Measurements from ENCODE around the gene RSAD1. TPM values are rescaled to one million over a fixed set of nuclear protein-coding genes. Genes with fewer than 3 reads are reported as not detected.

The RSAD1 gene
- total RNA-seq, 1 experiment from 2014 or later, result 33.9 TPM

- DNase-seq (ENCODE audit: extremely low read depth, low read depth), result no peak
Measured at GRCh38 chr17:50517011-50517410, 38.4 kb downstream of the RSAD1 start.

DNA sequence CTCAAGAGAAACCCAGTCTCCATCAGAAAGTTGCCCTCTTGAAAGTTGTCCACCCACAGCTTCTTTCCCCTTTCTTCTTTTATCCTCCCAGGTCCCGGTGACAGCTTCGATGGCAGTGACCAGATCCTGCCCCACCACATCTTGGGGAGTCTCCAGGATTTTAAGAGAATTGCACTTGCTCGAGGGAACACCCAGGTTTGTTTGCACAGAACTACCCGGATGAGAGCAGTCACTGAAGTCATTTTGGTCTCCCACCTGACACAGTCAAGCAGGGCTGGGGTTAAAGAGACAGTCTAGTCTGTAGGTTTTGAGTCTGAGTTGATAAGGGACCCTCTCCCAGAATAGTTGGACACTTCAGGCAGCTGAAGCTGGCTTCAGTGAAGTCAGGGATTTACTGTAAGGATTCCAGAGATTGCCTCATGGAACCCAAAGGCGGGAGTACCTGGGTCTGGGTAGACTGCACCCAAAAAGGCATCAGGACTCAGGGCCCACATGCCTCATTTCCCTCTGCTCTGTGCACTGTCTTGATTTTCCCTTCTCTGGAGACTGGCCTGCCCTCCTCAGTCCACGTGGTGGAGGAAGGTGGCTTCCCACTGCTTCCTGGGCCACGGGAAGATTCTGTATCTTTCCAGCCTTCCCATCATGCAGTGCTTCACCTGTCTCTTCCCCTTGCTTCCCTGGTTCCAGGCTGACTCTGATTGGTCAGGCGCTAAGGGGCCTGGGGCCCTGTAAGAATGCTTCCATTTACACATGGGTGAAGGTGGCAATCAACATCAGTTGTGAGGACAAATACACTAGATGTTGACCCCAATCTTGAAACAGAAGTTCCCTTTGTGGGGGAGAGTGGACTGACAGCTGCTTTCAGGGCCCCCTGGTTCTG, 39.1 kb downstream of the RSAD1 start:
- no peak for DNase-seq (ENCODE audit: extremely low read depth, low read depth)

DNA sequence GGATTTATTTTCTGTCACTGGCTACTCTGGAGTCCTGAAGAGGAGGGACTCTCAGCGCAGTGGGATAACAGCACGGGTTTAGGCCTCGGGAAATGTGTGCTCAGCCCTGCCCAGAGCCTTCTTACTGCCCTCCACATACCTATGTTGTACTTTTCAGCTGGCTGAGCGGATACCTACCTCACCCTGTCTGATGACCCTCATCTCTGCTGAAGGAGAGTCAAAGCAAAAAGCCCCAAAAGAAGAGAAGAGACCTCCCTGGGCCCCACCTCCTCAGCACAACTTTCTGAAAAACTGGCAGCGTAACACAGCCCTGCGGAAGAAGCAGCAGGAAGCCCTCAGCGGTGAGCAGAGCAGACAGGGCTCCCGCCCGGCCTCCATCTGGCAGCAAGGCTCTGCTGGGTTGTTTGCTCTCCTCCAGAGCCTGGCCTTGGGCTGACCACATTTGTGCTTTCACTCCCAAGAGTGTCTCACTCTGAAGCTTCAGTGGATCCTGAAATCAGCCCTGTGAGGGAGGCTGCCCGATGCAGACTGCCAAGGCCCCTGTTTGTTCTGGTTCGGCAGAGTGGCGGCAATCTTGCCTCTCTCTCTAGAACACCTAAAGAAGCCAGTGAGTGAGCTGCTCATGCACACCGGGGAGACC, 39.8 kb downstream of the RSAD1 start:
- DNase-seq (ENCODE audit: extremely low read depth, low read depth), result no peak

DNA sequence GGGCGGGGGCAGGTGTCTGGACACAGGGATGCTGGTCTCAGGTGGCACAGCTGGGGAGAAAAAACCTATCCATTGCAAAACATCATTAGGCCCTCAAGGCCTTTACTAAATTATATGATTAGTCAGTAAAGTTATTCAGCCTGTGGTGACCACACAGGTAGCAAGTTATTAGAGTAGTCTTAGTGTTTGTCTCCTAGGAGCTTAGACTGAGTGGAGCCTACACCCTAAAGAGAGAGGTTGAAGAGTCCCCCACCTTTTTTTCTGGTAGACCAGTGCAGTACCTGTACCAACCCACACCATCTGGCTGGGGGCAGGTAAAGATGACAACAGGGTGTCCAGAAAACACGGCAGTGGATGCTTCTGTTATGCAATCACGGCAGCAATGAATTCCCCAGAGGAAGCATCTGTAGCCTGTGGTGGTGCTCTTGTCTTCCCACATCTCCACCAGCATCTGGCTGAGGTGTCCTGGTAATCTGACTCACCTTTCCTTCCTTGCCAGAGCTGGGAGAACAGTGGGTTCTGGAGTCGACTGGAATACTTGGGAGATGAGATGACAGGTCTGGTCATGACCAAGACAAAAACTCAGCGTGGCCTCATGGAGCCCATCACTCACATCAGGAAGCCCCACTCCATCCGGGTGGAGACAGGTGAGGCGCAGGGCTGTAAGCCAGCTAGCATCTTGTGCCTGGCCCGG, 40.6 kb downstream of the RSAD1 start:
- no peak for DNase-seq (ENCODE audit: extremely low read depth, low read depth)

GRCh38 chr17:50520483-50520882, 41.8 kb downstream of the RSAD1 start:
- DNase-seq (ENCODE audit: extremely low read depth, low read depth), result no peak

GRCh38 chr17:50521514-50521913, 42.9 kb downstream of the RSAD1 start:
- DNase-seq (ENCODE audit: extremely low read depth, low read depth), result no peak

DNA sequence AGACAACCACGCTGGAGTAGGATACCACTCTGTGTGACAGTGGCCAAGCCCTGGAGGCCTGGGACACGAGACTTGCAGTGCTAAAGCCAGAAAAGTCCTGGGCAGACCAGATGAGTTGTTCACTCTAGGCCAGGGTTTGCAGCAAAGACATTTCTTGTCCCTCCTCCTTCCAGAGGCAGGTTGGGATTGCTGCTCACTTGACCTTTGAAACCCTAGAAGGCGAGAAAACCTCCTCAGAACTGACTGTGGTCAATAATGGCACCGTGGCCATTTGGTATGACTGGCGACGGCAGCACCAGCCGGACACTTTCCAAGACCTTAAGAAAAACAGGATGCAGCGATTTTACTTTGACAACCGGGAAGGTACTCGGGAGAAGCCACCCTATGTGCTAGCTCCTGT, 44.1 kb downstream of the RSAD1 start:
- DNase-seq (ENCODE audit: extremely low read depth, low read depth), result no peak

GRCh38 chr17:50523208-50523607, 44.5 kb downstream of the RSAD1 start:
- no peak for DNase-seq (ENCODE audit: extremely low read depth, low read depth)

DNA sequence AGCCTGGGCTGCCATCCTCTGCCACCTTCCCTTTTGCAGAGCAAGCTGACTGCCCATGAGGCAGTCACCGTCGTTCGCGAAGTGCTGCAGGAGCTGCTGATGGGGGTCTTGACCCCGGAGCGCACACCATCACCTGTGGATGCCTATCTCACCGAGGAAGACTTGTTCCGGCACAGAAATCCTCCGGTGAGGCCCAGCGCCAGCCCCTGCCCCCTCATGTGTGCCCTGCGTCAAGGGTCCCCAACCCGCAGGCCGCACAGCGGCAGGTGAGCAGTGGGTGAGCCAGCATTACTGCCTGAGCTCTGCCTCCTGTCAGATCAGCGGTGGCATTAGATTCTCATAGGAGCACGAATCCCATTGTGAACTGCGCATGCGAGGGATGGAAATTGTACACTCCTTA, 46.2 kb downstream of the RSAD1 start:
- DNase-seq (ENCODE audit: extremely low read depth, low read depth), result no peak

- no peak for DNase-seq (ENCODE audit: extremely low read depth, low read depth)
Measured at GRCh38 chr17:50527155-50527762, 48.6 kb downstream of the RSAD1 start.

GRCh38 chr17:50527949-50528474, 49.4 kb downstream of the RSAD1 start:
- DNase-seq (ENCODE audit: extremely low read depth, low read depth), result no peak

DNA sequence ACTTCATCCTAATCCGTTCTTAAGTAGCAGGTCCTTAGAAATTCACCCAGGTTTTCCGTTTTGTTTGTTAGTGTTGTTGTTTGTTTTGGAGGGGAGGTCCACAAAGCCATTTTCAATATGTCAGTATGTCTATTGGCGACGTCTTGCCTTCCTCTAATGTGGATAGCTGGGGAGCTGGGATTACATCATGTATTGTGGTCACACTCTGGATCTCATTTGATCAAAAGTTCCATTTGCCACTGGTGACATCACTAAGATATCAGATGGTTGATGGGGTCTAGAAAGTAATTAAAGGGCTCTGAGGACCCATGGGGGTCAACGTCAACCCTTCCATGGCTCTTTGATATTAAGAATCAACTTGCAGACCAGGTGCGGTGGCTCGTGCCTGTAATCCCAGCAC, 51.2 kb downstream of the RSAD1 start:
- DNase-seq (ENCODE audit: extremely low read depth, low read depth), result no peak

DNA sequence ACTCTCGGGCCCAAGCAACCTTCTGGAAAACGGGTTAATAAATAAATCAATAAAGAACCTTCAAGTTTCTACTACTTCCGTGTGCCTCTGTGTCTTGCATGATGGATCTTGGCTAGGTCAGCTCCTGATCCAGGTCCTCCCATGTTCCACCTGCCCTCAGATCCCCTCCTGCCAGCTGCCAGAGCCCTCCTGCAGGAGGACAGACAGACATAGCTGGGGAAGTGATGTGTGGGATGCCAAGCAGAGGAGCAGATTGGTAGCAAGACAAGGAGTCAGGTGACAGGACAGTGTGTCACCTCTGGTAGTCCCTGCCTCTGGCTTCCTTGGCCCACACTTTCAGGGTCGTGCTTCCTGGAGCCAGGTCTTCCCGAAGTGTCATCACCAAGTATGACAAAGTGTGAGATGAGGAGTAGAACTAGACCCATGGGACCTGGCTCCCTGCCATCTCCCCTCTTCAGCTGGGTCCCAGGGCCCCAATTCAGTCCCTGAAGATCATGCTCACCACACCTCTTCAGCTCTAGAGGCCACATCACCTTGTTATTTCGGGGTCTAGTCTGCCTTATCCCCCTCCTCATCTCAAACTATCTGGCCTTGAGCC, 52.9 kb downstream of the RSAD1 start:
- no peak for DNase-seq (ENCODE audit: extremely low read depth, low read depth)

GRCh38 chr17:50532452-50533024, 53.9 kb downstream of the RSAD1 start, which contains the start of gene EPN3:
Gene EPN3, plus strand, starts transcription at chr17:50532735. Its CDS starts 3,822 bp downstream, at chr17:50536557.
- no peak for DNase-seq (ENCODE audit: extremely low read depth, low read depth)

DNA sequence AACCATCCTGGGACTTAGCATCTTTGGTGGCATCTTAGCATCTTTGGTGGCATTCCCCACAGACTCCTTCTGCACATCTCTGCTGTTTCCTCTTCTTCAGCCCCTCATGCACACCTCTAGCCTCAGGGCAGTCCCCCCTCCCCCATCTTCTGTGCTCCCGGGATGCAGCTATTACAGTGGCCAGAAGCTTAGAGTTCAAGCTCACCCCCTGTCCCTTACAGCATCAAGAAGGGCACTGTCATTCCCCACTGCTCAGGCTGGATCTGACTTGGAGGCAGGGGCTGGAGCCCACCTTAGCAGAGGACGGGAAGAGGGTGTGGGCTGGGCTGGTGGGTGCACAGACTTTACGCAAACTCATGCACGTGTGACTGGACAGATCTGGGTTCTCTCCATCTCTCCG, 54.5 kb downstream of the RSAD1 start:
- DNase-seq (ENCODE audit: extremely low read depth, low read depth), result no peak

GRCh38 chr17:50533720-50534148, 55.1 kb downstream of the RSAD1 start:
- DNase-seq (ENCODE audit: extremely low read depth, low read depth), result no peak

GRCh38 chr17:50534222-50534978, 55.7 kb downstream of the RSAD1 start:
- DNase-seq (ENCODE audit: extremely low read depth, low read depth), result no peak

- no peak for DNase-seq (ENCODE audit: extremely low read depth, low read depth)
Measured at GRCh38 chr17:50534979-50535326, 56.3 kb downstream of the RSAD1 start.

DNA sequence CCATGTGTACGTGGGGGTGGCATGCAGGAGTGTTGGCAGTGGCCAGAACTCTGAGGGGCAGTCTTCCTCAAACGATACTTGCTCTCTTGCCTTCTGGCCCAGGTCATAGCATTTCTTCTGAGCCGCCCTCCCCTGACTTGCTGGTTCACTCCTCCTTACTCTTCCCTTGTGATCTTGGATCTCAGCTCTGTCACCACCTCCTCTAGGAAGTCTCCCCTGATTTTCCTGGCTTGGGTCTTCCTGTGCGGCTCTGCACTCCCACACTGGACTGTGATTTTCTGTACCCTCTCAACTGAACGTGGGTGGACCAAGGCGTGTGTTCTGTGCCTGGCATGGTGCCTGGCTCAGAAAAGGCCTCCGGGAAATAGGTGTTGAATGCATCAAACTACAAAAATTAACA, 56.7 kb downstream of the RSAD1 start:
- DNase-seq (ENCODE audit: extremely low read depth, low read depth), result no peak

Data from NCI-H460 (cell line).